ENCODE results near the gene GABARAPL2. TPM values are rescaled to one million over a fixed set of nuclear protein-coding genes. Genes with fewer than 3 reads are reported as not detected.

The GABARAPL2 gene, protein sequence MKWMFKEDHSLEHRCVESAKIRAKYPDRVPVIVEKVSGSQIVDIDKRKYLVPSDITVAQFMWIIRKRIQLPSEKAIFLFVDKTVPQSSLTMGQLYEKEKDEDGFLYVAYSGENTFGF
- total RNA-seq: 10 to 100 TPM; 63.3 to 66.8 TPM

GRCh38 chr16:75566040-75566757 is at the start of gene GABARAPL2:
TSS of gene GABARAPL2 (plus strand) at chr16:75566379. CDS start at chr16:75566487, 108 bp downstream.
- Mint-ChIP-seq H3K36me3 (ENCODE audit: low read depth) (peaks cover 9% of the 10 kb centered on the region), H3K27me3 (ENCODE audit: low read depth) (peaks cover 3% of the 10 kb centered on the region)
- CTCF ChIA-PET: interaction anchor here (1.4 to 2.7 kb wide), 3 partner anchors 55 to 101 kb away, joined by 4 to 13 read pairs (median 12); partner anchors contain the start of genes KARS1, TERF2IP and TMEM170A

GRCh38 chr16:75519175-75519574 is 47.0 kb upstream of the GABARAPL2 start:
- Mint-ChIP-seq H3K4me1 (ENCODE audit: low read depth) (peaks cover 7% of the 10 kb centered on the region), H3K27me3 (ENCODE audit: low read depth) (no peaks in the 10 kb centered on the region), H3K4me3 (no peak overlapping the region), H3K27ac (no peak overlapping the region), H3K36me3 (ENCODE audit: low read depth) (no peaks in the 10 kb centered on the region), H3K9me3 (no peaks in the 10 kb centered on the region)
- no peak for DNase-seq
- CTCF ChIA-PET: interaction anchor here (0.6 to 2.9 kb wide), 6 partner anchors 13 to 136 kb away, joined by 3 to 13 read pairs (median 4); no protein-coding TSS in a partner anchor
- intact Hi-C loops (cut with micrococcal nuclease): loop anchor here (5.0 kb wide), 1 partner anchor 117 kb away; no protein-coding TSS in a partner anchor

More at GRCh38 chr16:75566040-75566757, at the start of gene GABARAPL2:
- Mint-ChIP-seq H3K9me3 (no peaks in the 10 kb centered on the region), H3K4me1 (ENCODE audit: low read depth) (peaks cover 38% of the 10 kb centered on the region), H3K27ac (peak within 1 kb of the TSS; percentile 94), H3K4me3 (peak within 1 kb of the TSS; percentile 98)
- peak; percentile 89 for DNase-seq
- intact Hi-C loops (cut with micrococcal nuclease): loop anchor here (1.0 to 10.0 kb wide), 6 partner anchors 28 to 1624 kb away; partner anchors contain the start of genes CFDP1, KARS1 and TERF2IP

DNA sequence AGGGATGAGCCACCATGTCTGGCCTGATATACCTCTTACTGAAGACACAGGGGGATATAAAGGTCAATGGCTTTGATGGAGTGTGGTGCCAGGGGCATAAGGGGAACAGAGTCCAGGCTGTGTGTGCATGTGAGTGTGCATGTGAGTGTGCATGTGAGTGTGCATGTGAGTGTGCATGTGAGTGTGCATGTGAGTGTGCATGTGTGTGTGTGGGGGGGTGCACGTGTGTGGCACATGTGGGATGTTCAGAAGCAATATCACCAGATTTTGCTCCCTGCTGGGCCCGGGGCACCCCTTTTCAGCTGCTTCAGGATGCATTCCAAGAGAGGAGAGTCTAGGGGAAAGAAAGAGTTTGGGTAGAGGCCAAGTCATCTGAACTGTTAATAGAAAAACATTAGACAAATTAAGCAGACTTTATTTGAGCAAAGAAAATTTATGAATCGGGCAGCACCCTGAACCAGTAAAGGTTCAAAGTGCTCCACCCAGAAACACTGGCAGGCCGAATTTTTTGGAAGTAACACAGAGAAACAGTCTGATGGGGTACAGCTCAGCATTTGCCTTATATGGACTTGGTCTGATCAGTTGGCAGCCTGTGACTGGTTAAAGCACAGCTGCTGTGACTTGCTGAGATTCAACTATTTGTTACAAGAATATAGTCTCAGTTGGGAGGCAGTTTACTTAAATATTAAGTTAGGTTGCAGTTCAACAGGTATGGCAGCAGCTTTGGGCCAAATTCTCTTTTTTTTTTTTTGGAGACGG is 40.0 kb upstream of the GABARAPL2 start:
- H3K27me3 Mint-ChIP-seq (ENCODE audit: low read depth): no peaks in the 10 kb centered on the region
- no peak overlapping the region for H3K27ac Mint-ChIP-seq
- H3K4me1 Mint-ChIP-seq (ENCODE audit: low read depth): no peaks in the 10 kb centered on the region
- no peak overlapping the region for H3K4me3 Mint-ChIP-seq
- CTCF ChIA-PET: interaction anchor here (1.2 kb wide), 1 partner anchor 61 kb away, joined by 6 read pairs; no protein-coding TSS in a partner anchor
- H3K9me3 Mint-ChIP-seq: no peaks in the 10 kb centered on the region
- DNase-seq: no peak
- intact Hi-C loops (cut with micrococcal nuclease): no loop called here
- no peaks in the 10 kb centered on the region for H3K36me3 Mint-ChIP-seq (ENCODE audit: low read depth)

GRCh38 chr16:75527825-75528299 is 38.3 kb upstream of the GABARAPL2 start:
- no peak for DNase-seq
- Mint-ChIP-seq H3K4me1 (ENCODE audit: low read depth) (no peaks in the 10 kb centered on the region), H3K4me3 (no peak overlapping the region), H3K27me3 (ENCODE audit: low read depth) (no peaks in the 10 kb centered on the region), H3K27ac (no peak overlapping the region), H3K36me3 (ENCODE audit: low read depth) (no peaks in the 10 kb centered on the region), H3K9me3 (no peaks in the 10 kb centered on the region)
- intact Hi-C loops (cut with micrococcal nuclease): no loop called here
- CTCF ChIA-PET: no interaction called here

- no peak for DNase-seq
- intact Hi-C loops (cut with micrococcal nuclease): no loop called here
- Mint-ChIP-seq H3K4me3 (no peak overlapping the region), H3K27ac (no peak overlapping the region), H3K4me1 (ENCODE audit: low read depth) (no peaks in the 10 kb centered on the region), H3K9me3 (no peaks in the 10 kb centered on the region), H3K27me3 (ENCODE audit: low read depth) (no peaks in the 10 kb centered on the region), H3K36me3 (ENCODE audit: low read depth) (no peaks in the 10 kb centered on the region)
- CTCF ChIA-PET: no interaction called here
Observed at GRCh38 chr16:75529056-75529905, 36.9 kb upstream of the GABARAPL2 start.

- H3K36me3 Mint-ChIP-seq (ENCODE audit: low read depth): no peaks in the 10 kb centered on the region
Observed at GRCh38 chr16:75529959-75530358, 36.2 kb upstream of the GABARAPL2 start.

GRCh38 chr16:75532142-75532765 is 33.9 kb upstream of the GABARAPL2 start:
- no peak overlapping the region for H3K4me3 Mint-ChIP-seq
- no peaks in the 10 kb centered on the region for H3K4me1 Mint-ChIP-seq (ENCODE audit: low read depth)
- no peak for DNase-seq
- H3K36me3 Mint-ChIP-seq (ENCODE audit: low read depth): no peaks in the 10 kb centered on the region
- no peaks in the 10 kb centered on the region for H3K27me3 Mint-ChIP-seq (ENCODE audit: low read depth)
- intact Hi-C loops (cut with micrococcal nuclease): no loop called here
- CTCF ChIA-PET: interaction anchor here (0.8 to 2.7 kb wide), 2 partner anchors 15 to 301 kb away, joined by 3 to 13 read pairs; no protein-coding TSS in a partner anchor
- H3K9me3 Mint-ChIP-seq: no peaks in the 10 kb centered on the region
- H3K27ac Mint-ChIP-seq: no peak overlapping the region

More at GRCh38 chr16:75529959-75530358, 36.2 kb upstream of the GABARAPL2 start:
- CTCF ChIA-PET: no interaction called here
- intact Hi-C loops (cut with micrococcal nuclease): no loop called here
- no peak for DNase-seq
- H3K4me3 Mint-ChIP-seq: no peak overlapping the region
- no peaks in the 10 kb centered on the region for H3K4me1 Mint-ChIP-seq (ENCODE audit: low read depth)
- H3K27ac Mint-ChIP-seq: no peak overlapping the region
- no peaks in the 10 kb centered on the region for H3K27me3 Mint-ChIP-seq (ENCODE audit: low read depth)
- H3K9me3 Mint-ChIP-seq: no peaks in the 10 kb centered on the region

- CTCF ChIA-PET: interaction anchor here (2.7 kb wide), 1 partner anchor 15 kb away, joined by 13 read pairs; no protein-coding TSS in a partner anchor
- Mint-ChIP-seq H3K27ac (no peak overlapping the region), H3K4me3 (no peak overlapping the region), H3K27me3 (ENCODE audit: low read depth) (no peaks in the 10 kb centered on the region), H3K9me3 (no peaks in the 10 kb centered on the region), H3K36me3 (ENCODE audit: low read depth) (no peaks in the 10 kb centered on the region), H3K4me1 (ENCODE audit: low read depth) (no peaks in the 10 kb centered on the region)
- no peak for DNase-seq
- intact Hi-C loops (cut with micrococcal nuclease): no loop called here
Observed at GRCh38 chr16:75532791-75533190, 33.4 kb upstream of the GABARAPL2 start.

- Mint-ChIP-seq H3K27me3 (ENCODE audit: low read depth) (no peaks in the 10 kb centered on the region), H3K36me3 (ENCODE audit: low read depth) (no peaks in the 10 kb centered on the region), H3K27ac (no peak overlapping the region), H3K9me3 (no peaks in the 10 kb centered on the region), H3K4me3 (no peak overlapping the region), H3K4me1 (ENCODE audit: low read depth) (no peaks in the 10 kb centered on the region)
- DNase-seq: no peak
- intact Hi-C loops (cut with micrococcal nuclease): no loop called here
- CTCF ChIA-PET: interaction anchor here (0.6 to 1.8 kb wide), 3 partner anchors 13 to 301 kb away, joined by 4 to 5 read pairs (median 4); no protein-coding TSS in a partner anchor
Observed at GRCh38 chr16:75534560-75535205, 31.5 kb upstream of the GABARAPL2 start.

- Mint-ChIP-seq H3K4me1 (ENCODE audit: low read depth) (no peaks in the 10 kb centered on the region), H3K27me3 (ENCODE audit: low read depth) (no peaks in the 10 kb centered on the region), H3K27ac (no peak overlapping the region), H3K4me3 (no peak overlapping the region), H3K36me3 (ENCODE audit: low read depth) (no peaks in the 10 kb centered on the region), H3K9me3 (no peaks in the 10 kb centered on the region)
- CTCF ChIA-PET: interaction anchor here (0.6 to 1.8 kb wide), 4 partner anchors 14 to 302 kb away, joined by 3 to 5 read pairs (median 4); no protein-coding TSS in a partner anchor
- intact Hi-C loops (cut with micrococcal nuclease): no loop called here
- no peak for DNase-seq
Observed at GRCh38 chr16:75535211-75535843, 30.9 kb upstream of the GABARAPL2 start.
